Loucy (cell line): ENCODE measurements around the gene STIP1.
"Not testable (repeated sequence)": the region's sequence is repeated elsewhere in the genome, so short reads cannot be mapped to it uniquely, and the experiment has no call there.

Experiments
- H2AFZ ChIP-seq: fragments of 200-600 bp; sonication (generic); 2 replicates; pipeline ENCODE4 v1.6.0; 2016; ENCODE audit warnings: antibody characterized with exemption, mild to moderate bottlenecking, low read length, moderate library complexity
- H3F3A ChIP-seq: fragments of 200-600 bp; 2 replicates; pipeline ENCODE4 v1.6.0; 2016; ENCODE audit warnings: antibody characterized with exemption, low read depth, mild to moderate bottlenecking
- H3K27me3 ChIP-seq: fragments of 200-600 bp; sonication (generic); 2 replicates; pipeline ENCODE4 v1.6.1; 2014; ENCODE audit warnings: low read length, mild to moderate bottlenecking; ENCODE audit not compliant: insufficient read depth, poor library complexity, severe bottlenecking
- H3K36me3 ChIP-seq: fragments of 200-600 bp; sonication (generic); 2 replicates; pipeline ENCODE4 v1.6.1; 2016; ENCODE audit warnings: low read length; ENCODE audit not compliant: insufficient read depth
- H3K4me1 ChIP-seq: fragments of 200-600 bp; sonication (generic); 2 replicates; pipeline ENCODE4 v1.5.1; 2014; ENCODE audit warnings: low read length, mild to moderate bottlenecking; ENCODE audit not compliant: insufficient read depth, poor library complexity, severe bottlenecking
- H3K4me2 ChIP-seq: fragments of 200-600 bp; sonication (generic); 2 replicates; pipeline ENCODE4 v1.6.0; 2014; ENCODE audit warnings: antibody characterized with exemption, low read length, low read depth, mild to moderate bottlenecking; ENCODE audit not compliant: poor library complexity, severe bottlenecking
- H3K4me3 ChIP-seq: fragments of 200-600 bp; sonication (generic); 2 replicates; pipeline ENCODE4 v1.5.1; 2014; ENCODE audit warnings: low read length, mild to moderate bottlenecking, mixed read lengths; ENCODE audit not compliant: poor library complexity, severe bottlenecking
- H3K79me2 ChIP-seq: fragments of 200-600 bp; sonication (generic); 2 replicates; pipeline ENCODE4 v1.6.1; 2014; ENCODE audit warnings: low read length; ENCODE audit not compliant: insufficient read depth
- H3K9ac ChIP-seq: fragments of 200-600 bp; sonication (generic); 2 replicates; pipeline ENCODE4 v1.6.0; 2014; ENCODE audit warnings: mild to moderate bottlenecking, low read depth, low read length, moderate library complexity; ENCODE audit not compliant: poor library complexity, severe bottlenecking
- H3K9me2 ChIP-seq: fragments of 200-600 bp; sonication (generic); replicated peaks from 2 replicates; pipeline ENCODE4 v1.6.1; 2016; ENCODE audit warnings: low read depth, low read length, mixed read lengths
- H3K9me3 ChIP-seq: fragments of 200-600 bp; sonication (generic); 2 replicates; pipeline ENCODE4 v1.6.1; 2014; ENCODE audit warnings: mild to moderate bottlenecking, antibody characterized with exemption, low read length, low read depth; ENCODE audit not compliant: insufficient read depth
- H4K20me1 ChIP-seq: fragments of 200-600 bp; sonication (generic); 2 replicates; pipeline ENCODE4 v1.6.0; 2014; ENCODE audit warnings: antibody characterized with exemption, low read length, mild to moderate bottlenecking; ENCODE audit not compliant: insufficient read depth, poor library complexity, severe bottlenecking
- EZH2phosphoT487 ChIP-seq: fragments of 200-600 bp; IDR thresholded peaks from 2 replicates; pipeline ENCODE4 v1.6.1; 2018; ENCODE audit warnings: antibody characterized with exemption, mild to moderate bottlenecking, moderate library complexity, borderline replicate concordance
- TF ChIP-seq, protein P1 (sequence below): fragments of 200-600 bp; sonication (generic); conservative IDR thresholded peaks from 2 replicates; pipeline ENCODE4 v1.5.1; 2014; ENCODE audit warnings: mild to moderate bottlenecking, antibody characterized with exemption, low read length

The STIP1 gene

DNA sequence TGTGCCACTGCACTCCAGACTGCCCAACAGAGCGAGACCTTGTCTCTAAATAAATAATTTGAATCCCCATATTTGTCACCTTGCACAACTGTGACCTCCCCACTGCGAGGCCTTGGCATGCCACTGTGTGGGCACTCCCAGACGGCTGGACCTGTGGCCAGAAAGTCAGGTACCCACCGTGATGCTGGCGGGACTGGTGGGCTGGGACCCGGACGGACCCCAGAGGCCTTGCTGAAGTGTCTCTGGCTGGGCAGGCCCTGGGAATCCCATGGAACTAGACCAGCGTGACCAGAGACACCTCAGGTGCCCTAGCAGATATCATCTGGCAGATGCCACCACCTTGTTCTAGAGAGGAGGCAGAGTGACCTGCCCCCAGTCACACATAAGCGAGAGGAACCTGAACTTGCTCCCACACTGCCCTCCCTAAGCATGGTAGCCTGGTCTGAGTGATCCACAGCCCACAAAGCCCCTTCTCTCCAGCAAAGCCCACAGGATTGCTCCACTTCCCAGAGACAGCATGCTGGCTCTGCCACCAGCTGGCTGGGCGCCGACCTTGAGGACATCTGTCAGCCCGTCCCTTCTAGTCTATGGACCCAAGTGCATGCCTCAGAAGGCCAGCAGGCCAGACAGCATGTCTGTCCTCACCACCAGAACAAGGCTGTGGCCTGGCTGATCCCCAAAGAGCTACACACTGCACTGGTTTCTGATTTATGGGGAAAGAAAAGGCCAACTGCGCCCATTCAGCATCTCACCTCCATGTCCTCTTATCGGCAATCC, 29.5 kb upstream of the STIP1 start:
- no peak overlapping the region for H3K4me2 ChIP-seq
- no peak overlapping the region for H2AFZ ChIP-seq
- H3K4me1 ChIP-seq = no peaks in the 10 kb centered on the region
- H4K20me1 ChIP-seq = no peaks in the 10 kb centered on the region
- H3F3A ChIP-seq = no peaks in the 10 kb centered on the region
- no peaks in the 10 kb centered on the region for H3K9me3 ChIP-seq
- no peak overlapping the region for H3K4me3 ChIP-seq
- no peaks in the 10 kb centered on the region for H3K9me2 ChIP-seq
- H3K79me2 ChIP-seq = no peaks in the 10 kb centered on the region
- TF ChIP-seq EZH2phosphoT487 = no peak
- TF ChIP-seq, protein P1, sequence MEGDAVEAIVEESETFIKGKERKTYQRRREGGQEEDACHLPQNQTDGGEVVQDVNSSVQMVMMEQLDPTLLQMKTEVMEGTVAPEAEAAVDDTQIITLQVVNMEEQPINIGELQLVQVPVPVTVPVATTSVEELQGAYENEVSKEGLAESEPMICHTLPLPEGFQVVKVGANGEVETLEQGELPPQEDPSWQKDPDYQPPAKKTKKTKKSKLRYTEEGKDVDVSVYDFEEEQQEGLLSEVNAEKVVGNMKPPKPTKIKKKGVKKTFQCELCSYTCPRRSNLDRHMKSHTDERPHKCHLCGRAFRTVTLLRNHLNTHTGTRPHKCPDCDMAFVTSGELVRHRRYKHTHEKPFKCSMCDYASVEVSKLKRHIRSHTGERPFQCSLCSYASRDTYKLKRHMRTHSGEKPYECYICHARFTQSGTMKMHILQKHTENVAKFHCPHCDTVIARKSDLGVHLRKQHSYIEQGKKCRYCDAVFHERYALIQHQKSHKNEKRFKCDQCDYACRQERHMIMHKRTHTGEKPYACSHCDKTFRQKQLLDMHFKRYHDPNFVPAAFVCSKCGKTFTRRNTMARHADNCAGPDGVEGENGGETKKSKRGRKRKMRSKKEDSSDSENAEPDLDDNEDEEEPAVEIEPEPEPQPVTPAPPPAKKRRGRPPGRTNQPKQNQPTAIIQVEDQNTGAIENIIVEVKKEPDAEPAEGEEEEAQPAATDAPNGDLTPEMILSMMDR = no peak
- no peak overlapping the region for H3K9ac ChIP-seq
- H3K27me3 ChIP-seq = no peaks in the 10 kb centered on the region
- H3K36me3 ChIP-seq = no peaks in the 10 kb centered on the region

DNA sequence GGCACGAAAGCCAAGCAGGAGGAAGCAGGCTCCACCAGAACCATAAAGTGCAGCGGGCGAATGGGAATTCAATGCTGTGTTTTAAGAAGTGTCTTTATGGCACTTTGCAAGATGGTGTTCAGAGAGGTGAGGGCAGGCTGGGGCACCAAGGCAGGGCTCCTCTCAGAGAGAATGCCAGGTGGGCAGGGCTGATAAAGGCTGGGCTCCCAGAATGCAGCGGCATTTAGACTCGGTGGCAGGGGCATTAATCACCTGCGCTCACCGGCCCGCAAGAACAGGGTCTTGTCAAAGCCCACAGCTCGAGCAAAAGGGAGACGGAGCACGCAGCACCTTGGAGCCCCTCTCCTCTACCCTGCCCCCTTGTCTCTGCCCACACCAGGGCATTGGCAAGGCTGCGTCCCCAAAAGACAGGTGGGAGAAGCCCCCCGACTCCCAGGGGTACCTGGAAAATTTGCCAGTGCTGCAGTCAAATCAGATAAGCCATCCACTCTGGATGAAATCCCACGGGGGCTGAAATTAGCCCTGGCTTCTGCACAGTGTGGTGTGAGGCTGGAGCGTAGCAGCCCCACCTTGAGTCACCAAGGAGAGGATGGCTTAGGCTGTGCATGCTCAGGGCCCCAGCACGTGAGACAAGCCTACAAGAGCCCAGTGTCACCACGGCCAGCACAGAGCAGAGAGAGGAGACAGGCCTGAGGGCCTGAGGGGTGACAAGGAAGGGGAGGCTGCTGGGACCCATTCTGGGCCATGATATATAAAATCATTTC, 28.2 kb upstream of the STIP1 start:
- no peaks in the 10 kb centered on the region for H3K4me1 ChIP-seq
- H3K27me3 ChIP-seq = no peaks in the 10 kb centered on the region
- H3K36me3 ChIP-seq = no peaks in the 10 kb centered on the region
- no peaks in the 10 kb centered on the region for H3K79me2 ChIP-seq
- no peaks in the 10 kb centered on the region for H3F3A ChIP-seq
- TF ChIP-seq, protein P1 = no peak
- H3K4me3 ChIP-seq = no peak overlapping the region
- H3K9me3 ChIP-seq = no peaks in the 10 kb centered on the region
- H3K9ac ChIP-seq = no peak overlapping the region
- H2AFZ ChIP-seq = no peak overlapping the region
- no peaks in the 10 kb centered on the region for H4K20me1 ChIP-seq
- H3K4me2 ChIP-seq = no peak overlapping the region
- no peaks in the 10 kb centered on the region for H3K9me2 ChIP-seq

DNA sequence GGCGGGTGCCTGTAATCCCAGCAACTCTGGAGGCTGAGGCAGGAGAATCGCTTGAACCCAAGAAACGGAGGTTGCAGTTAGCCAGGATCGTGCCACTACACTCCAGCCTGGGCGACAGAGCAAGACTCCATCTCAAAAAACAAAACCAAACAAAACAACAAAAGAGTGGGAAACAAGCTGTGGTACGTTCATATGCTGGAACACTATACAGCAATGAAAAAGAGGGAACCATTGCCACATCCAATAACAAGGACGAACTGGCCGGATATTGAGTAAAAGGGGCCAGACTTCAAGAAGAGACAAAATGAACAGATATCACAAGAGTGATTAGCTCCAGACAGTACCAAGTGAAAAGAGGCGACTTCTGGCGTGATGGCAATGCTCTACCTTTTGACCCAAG, 24.9 kb upstream of the STIP1 start:
- Histone ChIP-seq H3F3A (no peaks in the 10 kb centered on the region), H3K4me1 (peaks cover 11% of the 10 kb centered on the region), H3K36me3 (no peaks in the 10 kb centered on the region), H3K4me3 (no peak overlapping the region), H3K27me3 (no peaks in the 10 kb centered on the region), H3K9me3 (no peaks in the 10 kb centered on the region), H3K9me2 (no peaks in the 10 kb centered on the region), H3K9ac (no peak overlapping the region), H2AFZ (no peak overlapping the region), H3K79me2 (peaks cover 16% of the 10 kb centered on the region; the same call in 1 of the 2 replicates), H4K20me1 (peaks cover 3% of the 10 kb centered on the region), H3K4me2 (no peak overlapping the region)
- TF ChIP-seq, protein P1 = no peak
- no peak for TF ChIP-seq EZH2phosphoT487

DNA sequence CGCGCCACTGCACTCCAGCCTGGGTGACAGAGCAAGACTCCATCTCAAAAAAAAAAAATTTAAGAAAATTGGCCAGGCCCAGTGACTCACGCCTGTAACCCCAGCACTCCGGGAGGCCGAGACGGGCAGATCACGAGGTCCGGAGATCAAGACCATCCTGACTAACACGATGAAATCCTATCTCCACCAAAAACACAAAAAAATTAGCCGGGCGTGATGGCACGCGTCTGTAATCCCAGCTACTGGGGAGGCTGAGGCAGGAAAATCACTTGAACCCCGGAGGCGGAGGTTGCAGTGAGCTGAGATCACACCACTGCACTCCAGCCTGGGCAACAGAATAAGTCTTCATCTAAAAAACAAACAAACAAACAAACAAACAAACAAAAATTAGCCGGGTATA, 23.2 kb upstream of the STIP1 start:
- H3K27me3 ChIP-seq, H3K4me3 ChIP-seq, H4K20me1 ChIP-seq, H3F3A ChIP-seq, H3K9me2 ChIP-seq, H3K36me3 ChIP-seq, H3K9me3 ChIP-seq, H2AFZ ChIP-seq, H3K9ac ChIP-seq, H3K4me2 ChIP-seq: not testable (repeated sequence)
- peaks cover 16% of the 10 kb centered on the region; the same call in 1 of the 2 replicates for H3K79me2 ChIP-seq
- H3K4me1 ChIP-seq = peaks cover 16% of the 10 kb centered on the region
